OCI-LY7 (cell line): ENCODE results near the gene ATP2B1. TPM values are rescaled to one million over a fixed set of nuclear protein-coding genes. Genes with fewer than 3 reads are reported as not detected.

Experiments
- BruUV-seq: library from RNA; stranded (reverse); fragments of 400-500 nt; replicated peaks from 2 replicates; lab custom pipeline; 2021; lab: Mats Ljungman, UMichigan
- CTCF ChIA-PET: fragments of 300-600 bp; sonication (Branson Sonifier 250); formaldehyde crosslinking; loops from one replicate; lab custom pipeline; 2022; ENCODE audit warnings: antibody characterized with exemption; ENCODE audit not compliant: unreplicated experiment; lab: Charles Lee
- POLR2A ChIA-PET: fragments of 300-600 bp; sonication (Branson Sonifier 250); formaldehyde crosslinking; loops from one replicate; lab custom pipeline; 2022; ENCODE audit warnings: antibody characterized with exemption; lab: Charles Lee
- DNase-seq: peaks from one replicate; pipeline ENCODE4 v3.0.0-alpha.2; 2015; ENCODE audit warnings: low spot score
- H2AFZ ChIP-seq: fragments of 200-600 bp; sonication (generic), shearing (Covaris generic); 2 replicates; pipeline ENCODE4 v1.6.1; 2014; ENCODE audit warnings: mild to moderate bottlenecking, antibody characterized with exemption, low read length, moderate library complexity
- H3K27ac ChIP-seq: fragments of 200-600 bp; sonication (generic); 2 replicates; pipeline ENCODE4 v1.5.1; 2014; ENCODE audit warnings: mixed run types, low read depth, mild to moderate bottlenecking, moderate library complexity, low read length, inconsistent platforms; ENCODE audit not compliant: poor library complexity, severe bottlenecking
- H3K36me3 ChIP-seq: fragments of 200-600 bp; sonication (generic); 2 replicates; pipeline ENCODE4 v1.6.1; 2014; ENCODE audit warnings: mild to moderate bottlenecking, antibody characterized with exemption, low read length, moderate library complexity, mixed read lengths; ENCODE audit not compliant: insufficient read depth
- H3K4me1 ChIP-seq: fragments of 200-600 bp; sonication (generic); 2 replicates; pipeline ENCODE4 v1.5.1; 2014; ENCODE audit warnings: mild to moderate bottlenecking, low read length; ENCODE audit not compliant: insufficient read depth, poor library complexity, severe bottlenecking
- H3K4me2 ChIP-seq: fragments of 200-600 bp; sonication (generic); 2 replicates; pipeline ENCODE4 v1.6.1; 2014; ENCODE audit warnings: mild to moderate bottlenecking, low read length
- H3K4me3 ChIP-seq: fragments of 200-600 bp; sonication (generic); 2 replicates; pipeline ENCODE4 v1.5.1; 2014; ENCODE audit warnings: mild to moderate bottlenecking, low read depth, low read length; ENCODE audit not compliant: poor library complexity, severe bottlenecking
- H3K79me2 ChIP-seq: fragments of 200-600 bp; sonication (generic); 2 replicates; pipeline ENCODE4 v1.6.1; 2016; ENCODE audit warnings: low read depth, mild to moderate bottlenecking, low read length, moderate library complexity, mixed read lengths; ENCODE audit not compliant: insufficient read depth
- H3K9me2 ChIP-seq: fragments of 200-600 bp; sonication (generic); 2 replicates; pipeline ENCODE4 v1.6.1; 2016; ENCODE audit warnings: mild to moderate bottlenecking, low read length, mixed read lengths; ENCODE audit not compliant: insufficient read depth
- H3K9me3 ChIP-seq: fragments of 200-600 bp; sonication (generic); 2 replicates; pipeline ENCODE4 v1.6.1; 2014; ENCODE audit warnings: mild to moderate bottlenecking, mixed run types, low read length, mixed read lengths
- H4K20me1 ChIP-seq: fragments of 200-600 bp; sonication (generic); 2 replicates; pipeline ENCODE4 v1.6.1; 2014; ENCODE audit warnings: mild to moderate bottlenecking, antibody characterized with exemption, low read length, moderate library complexity, mixed read lengths; ENCODE audit not compliant: insufficient read depth
- EZH2phosphoT487 ChIP-seq: fragments of 200-600 bp; sonication (generic); IDR thresholded peaks from 2 replicates; pipeline ENCODE4 v1.6.1; 2018; ENCODE audit warnings: low read depth, borderline replicate concordance, mild to moderate bottlenecking, mixed run types, antibody characterized with exemption, low read length, moderate library complexity, mixed read lengths
- intact Hi-C: fragments of 100-400 bp; cut with micrococcal nuclease; formaldehyde crosslinking; loops from one replicate; pipeline ENCODE4 v1.10.0; 2022; ENCODE audit not compliant: unreplicated experiment
- total RNA-seq, 2 experiments: library from RNA; depleted of rRNA in 1 of 2; stranded (reverse); fragments of >200 nt in 1 of 2; shearing (Covaris generic) in 1 of 2; gene quantifications; 2 replicates each; pipeline ENCODE4 v1.2.3, GENCODE V29; 2014 to 2022
- TF ChIP-seq, protein P1 (sequence below): fragments of 200-600 bp; sonication (generic); conservative IDR thresholded peaks from 2 replicates; pipeline ENCODE4 v1.5.1; 2014; ENCODE audit warnings: mild to moderate bottlenecking, antibody characterized with exemption, low read length, moderate library complexity, mixed read lengths

Gene ATP2B1
- total RNA-seq, 2 experiments from 2014 or later, result 58.5 to 74.9 TPM

- DNase-seq, result no peak
- H4K20me1 ChIP-seq, result 0 out of 2 replicates have a peak, but pooled peaks cover 8% of the 10 kb centered on the region
- BruUV-seq, result no TSS peak
- H3K36me3 ChIP-seq, result peaks cover 25% of the 10 kb centered on the region; the same call in 1 of the 2 replicates
- no peak overlapping the region for H2AFZ ChIP-seq
- H3K27ac ChIP-seq, result no peak overlapping the region
- POLR2A ChIA-PET, result interaction anchor here (0.8 to 1.6 kb wide), 4 partner anchors 9 to 16 kb away, joined by 3 to 5 read pairs (median 3); no protein-coding TSS in a partner anchor
- no peak overlapping the region for H3K4me2 ChIP-seq
- no peaks in the 10 kb centered on the region for H3K4me1 ChIP-seq
- H3K79me2 ChIP-seq, result peaks cover 100% of the 10 kb centered on the region
- H3K9me2 ChIP-seq, result no peaks in the 10 kb centered on the region
- TF ChIP-seq, protein P1, sequence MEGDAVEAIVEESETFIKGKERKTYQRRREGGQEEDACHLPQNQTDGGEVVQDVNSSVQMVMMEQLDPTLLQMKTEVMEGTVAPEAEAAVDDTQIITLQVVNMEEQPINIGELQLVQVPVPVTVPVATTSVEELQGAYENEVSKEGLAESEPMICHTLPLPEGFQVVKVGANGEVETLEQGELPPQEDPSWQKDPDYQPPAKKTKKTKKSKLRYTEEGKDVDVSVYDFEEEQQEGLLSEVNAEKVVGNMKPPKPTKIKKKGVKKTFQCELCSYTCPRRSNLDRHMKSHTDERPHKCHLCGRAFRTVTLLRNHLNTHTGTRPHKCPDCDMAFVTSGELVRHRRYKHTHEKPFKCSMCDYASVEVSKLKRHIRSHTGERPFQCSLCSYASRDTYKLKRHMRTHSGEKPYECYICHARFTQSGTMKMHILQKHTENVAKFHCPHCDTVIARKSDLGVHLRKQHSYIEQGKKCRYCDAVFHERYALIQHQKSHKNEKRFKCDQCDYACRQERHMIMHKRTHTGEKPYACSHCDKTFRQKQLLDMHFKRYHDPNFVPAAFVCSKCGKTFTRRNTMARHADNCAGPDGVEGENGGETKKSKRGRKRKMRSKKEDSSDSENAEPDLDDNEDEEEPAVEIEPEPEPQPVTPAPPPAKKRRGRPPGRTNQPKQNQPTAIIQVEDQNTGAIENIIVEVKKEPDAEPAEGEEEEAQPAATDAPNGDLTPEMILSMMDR, result no peak
- TF ChIP-seq EZH2phosphoT487, result no peak
- CTCF ChIA-PET, result no interaction called here
- H3K4me3 ChIP-seq, result no peak overlapping the region
- intact Hi-C loops, result no loop called here
- H3K9me3 ChIP-seq, result peaks cover 38% of the 10 kb centered on the region
Observed at GRCh38 chr12:89682284-89682683, 26.4 kb downstream of the ATP2B1 start.

- no peak for DNase-seq
- 0 out of 2 replicates have a peak, but pooled peaks cover 5% of the 10 kb centered on the region for H4K20me1 ChIP-seq
- no peak for TF ChIP-seq EZH2phosphoT487
- TF ChIP-seq, protein P1, result no peak
- intact Hi-C loops, result no loop called here
- H3K9me3 ChIP-seq, result peaks cover 38% of the 10 kb centered on the region
- no peak overlapping the region for H3K4me2 ChIP-seq
- H3K27ac ChIP-seq, result no peak overlapping the region
- POLR2A ChIA-PET, result interaction anchor here (0.6 kb wide), 1 partner anchor 37 kb away, joined by 3 read pairs; no protein-coding TSS in a partner anchor
- BruUV-seq, result no TSS peak
- H3K4me1 ChIP-seq, result no peaks in the 10 kb centered on the region
- H3K36me3 ChIP-seq, result peaks cover 25% of the 10 kb centered on the region; the same call in 1 of the 2 replicates
- CTCF ChIA-PET, result no interaction called here
- no peak overlapping the region for H2AFZ ChIP-seq
- peaks cover 100% of the 10 kb centered on the region for H3K79me2 ChIP-seq
- H3K4me3 ChIP-seq, result no peak overlapping the region
- no peaks in the 10 kb centered on the region for H3K9me2 ChIP-seq
Observed at GRCh38 chr12:89680409-89680808, 28.2 kb downstream of the ATP2B1 start.

DNA sequence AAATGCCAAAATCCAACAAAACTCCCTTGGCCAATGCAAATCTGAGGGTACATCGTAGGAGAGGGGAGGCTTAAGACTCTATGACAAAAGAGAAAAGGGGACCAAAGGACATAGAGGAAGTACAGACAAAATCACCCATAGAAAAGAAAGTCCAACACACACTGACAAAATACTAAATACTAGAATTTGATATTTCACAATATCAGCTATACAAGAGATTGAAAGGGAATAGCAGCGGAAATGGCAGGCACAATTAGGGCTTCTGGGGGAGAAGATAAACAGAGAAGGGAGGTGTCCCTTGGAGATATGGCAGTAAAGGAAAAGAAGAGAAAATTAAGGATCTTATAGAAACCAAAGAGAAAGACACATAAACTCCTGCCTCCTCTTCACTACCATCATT, 29.0 kb downstream of the ATP2B1 start:
- H3K27ac ChIP-seq, result no peak overlapping the region
- H3K4me1 ChIP-seq, result peaks cover under 1% of the 10 kb centered on the region
- peaks cover 25% of the 10 kb centered on the region; the same call in 1 of the 2 replicates for H3K36me3 ChIP-seq
- no peak for DNase-seq
- H3K9me2 ChIP-seq, result no peaks in the 10 kb centered on the region
- no peak for TF ChIP-seq EZH2phosphoT487
- TF ChIP-seq, protein P1, result no peak
- H4K20me1 ChIP-seq, result peaks cover 4% of the 10 kb centered on the region; the same call in 1 of the 2 replicates
- ChIA-PET POLR2A (no interaction called here), CTCF (no interaction called here)
- no peak overlapping the region for H3K4me3 ChIP-seq
- no peak overlapping the region for H3K4me2 ChIP-seq
- peaks cover 100% of the 10 kb centered on the region for H3K79me2 ChIP-seq
- intact Hi-C loops, result no loop called here
- BruUV-seq, result no TSS peak
- H3K9me3 ChIP-seq, result peaks cover 38% of the 10 kb centered on the region
- H2AFZ ChIP-seq, result no peak overlapping the region
